Chondrocyte (in vitro differentiated cells): Measurements from ENCODE around the gene GNB2. TPM values are rescaled to one million over a fixed set of nuclear protein-coding genes. Genes with fewer than 3 reads are reported as not detected.

Experiments used
- DNase-seq: peaks from one replicate; pipeline ENCODE4 v3.0.0; 2021; ENCODE audit warnings: mixed read lengths, low spot score
- H3K27ac Mint-ChIP-seq: one replicate; pipeline ENCODE4 v1.8.0; 2021; ENCODE audit warnings: mild to moderate bottlenecking, moderate library complexity, mixed read lengths; ENCODE audit not compliant: unreplicated experiment
- H3K27me3 Mint-ChIP-seq: 2 replicates; pipeline ENCODE4 v1.8.0; 2021; ENCODE audit warnings: low read depth, mixed read lengths
- H3K36me3 Mint-ChIP-seq: 2 replicates; pipeline ENCODE4 v1.8.0; 2021; ENCODE audit warnings: low read depth, mixed read lengths
- H3K4me1 Mint-ChIP-seq: 2 replicates; pipeline ENCODE4 v1.8.0; 2021; ENCODE audit warnings: low read depth, mild to moderate bottlenecking, mixed read lengths
- H3K4me3 Mint-ChIP-seq: one replicate; pipeline ENCODE4 v1.8.0; 2021; ENCODE audit warnings: mild to moderate bottlenecking, moderate library complexity, mixed read lengths; ENCODE audit not compliant: unreplicated experiment
- H3K9me3 Mint-ChIP-seq: 2 replicates; pipeline ENCODE4 v1.8.0; 2021; ENCODE audit warnings: low read depth, mixed read lengths
- CTCF ChIP-seq: fragments of 200-600 bp; sonication (generic); IDR thresholded peaks from 2 replicates; pipeline ENCODE4 v1.5.0; 2021; ENCODE audit warnings: antibody characterized with exemption, mild to moderate bottlenecking, moderate library complexity
- total RNA-seq: library from RNA; stranded (reverse); gene quantifications from 3 replicates; pipeline ENCODE4 v1.2.1, GENCODE V29; 2021

Gene GNB2
- total RNA-seq, 1 donor from 2014 or later = 202 TPM

DNA sequence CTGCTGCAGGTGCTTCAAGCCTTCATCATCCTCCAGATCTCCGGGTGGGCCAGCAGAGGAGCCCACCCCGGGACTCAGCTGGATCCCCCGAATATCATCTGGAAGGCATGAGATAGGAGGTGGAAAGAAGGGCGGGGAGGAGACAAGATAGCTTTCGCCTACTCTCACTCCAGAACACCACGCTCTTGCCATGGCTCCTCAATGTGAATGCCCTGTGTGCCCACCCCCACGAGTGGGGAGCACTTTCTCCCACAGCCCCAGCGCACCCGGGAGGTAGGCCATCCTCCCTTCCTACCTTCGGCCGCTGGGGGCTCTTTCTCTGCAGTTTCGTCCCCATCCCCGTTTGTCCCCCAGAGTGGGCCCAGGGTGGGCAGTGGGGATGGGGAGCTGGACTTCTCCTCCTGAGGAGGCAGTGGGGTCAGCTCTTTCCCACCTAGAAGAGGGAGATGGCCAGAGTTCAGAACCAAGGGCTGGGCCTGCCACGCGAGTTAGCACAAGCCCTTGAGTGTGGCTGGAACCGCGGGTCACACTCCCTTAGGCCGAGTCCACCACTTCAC is 11.6 kb downstream of the GNB2 start:
- no peak for TF ChIP-seq CTCF
- no peak overlapping the region for H3K4me3 Mint-ChIP-seq
- no peak for DNase-seq
- no peaks in the 10 kb centered on the region for H3K9me3 Mint-ChIP-seq
- H3K4me1 Mint-ChIP-seq = no peaks in the 10 kb centered on the region
- peaks cover 8% of the 10 kb centered on the region for H3K36me3 Mint-ChIP-seq
- no peak overlapping the region for H3K27ac Mint-ChIP-seq
- H3K27me3 Mint-ChIP-seq = no peaks in the 10 kb centered on the region

DNA sequence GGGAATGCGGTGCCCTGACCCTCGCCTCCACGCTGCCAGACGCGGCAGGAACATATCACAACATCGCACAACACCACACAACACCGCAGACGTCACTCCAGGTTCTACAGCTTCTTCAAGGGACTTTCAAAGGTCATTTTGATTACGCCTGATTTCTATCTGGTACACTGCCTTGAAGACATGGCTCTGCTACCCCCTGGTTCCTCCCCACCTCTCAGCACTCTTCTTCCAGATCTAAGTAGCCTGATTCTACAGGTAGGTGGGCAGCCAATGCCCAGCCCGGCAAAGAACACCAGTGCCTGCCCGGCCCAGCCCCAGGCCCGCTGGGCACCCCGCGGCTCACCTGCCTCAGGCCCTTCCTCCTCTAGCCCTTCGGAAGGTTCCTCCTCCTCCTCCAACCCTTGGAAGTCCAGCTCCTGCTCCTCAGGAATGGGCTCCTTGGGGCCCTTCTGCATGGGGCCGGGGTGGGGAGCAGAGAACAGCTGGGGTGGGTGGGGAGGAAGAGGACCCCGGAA is 12.1 kb downstream of the GNB2 start:
- H3K4me3 Mint-ChIP-seq = no peak overlapping the region
- no peaks in the 10 kb centered on the region for H3K4me1 Mint-ChIP-seq
- no peak for TF ChIP-seq CTCF
- no peak overlapping the region for H3K27ac Mint-ChIP-seq
- H3K36me3 Mint-ChIP-seq = peaks cover 8% of the 10 kb centered on the region
- no peak for DNase-seq
- H3K9me3 Mint-ChIP-seq = no peaks in the 10 kb centered on the region
- no peaks in the 10 kb centered on the region for H3K27me3 Mint-ChIP-seq

GRCh38 chr7:100686201-100686821 is 12.8 kb downstream of the GNB2 start:
- Mint-ChIP-seq H3K36me3 (peaks cover 8% of the 10 kb centered on the region), H3K4me1 (no peaks in the 10 kb centered on the region)

DNA sequence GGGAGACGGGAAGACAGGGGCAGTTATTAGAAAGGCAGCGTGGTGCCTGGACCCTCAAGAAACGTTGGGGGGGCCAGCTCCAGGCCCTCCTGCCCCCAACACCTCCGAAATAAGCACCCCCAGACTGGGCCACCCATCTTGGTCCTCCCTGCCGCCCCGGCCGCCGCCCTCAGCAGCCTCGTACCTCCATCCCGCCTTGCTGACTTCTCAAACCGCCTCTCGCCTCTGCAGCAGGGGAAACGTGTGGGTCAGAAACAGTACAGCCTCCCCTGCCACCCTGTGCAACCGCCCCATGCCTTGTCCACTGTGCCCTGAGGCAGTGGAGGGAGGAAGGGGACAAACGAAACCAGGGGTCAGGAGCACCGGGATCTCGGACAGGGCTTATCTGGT is 13.3 kb downstream of the GNB2 start:
- Mint-ChIP-seq H3K9me3 (no peaks in the 10 kb centered on the region), H3K27me3 (no peaks in the 10 kb centered on the region), H3K4me1 (peaks cover 4% of the 10 kb centered on the region), H3K27ac (no peak overlapping the region), H3K4me3 (no peak overlapping the region), H3K36me3 (peaks cover 8% of the 10 kb centered on the region)
- no peak for DNase-seq
- TF ChIP-seq CTCF = no peak

More at GRCh38 chr7:100686201-100686821, 12.8 kb downstream of the GNB2 start:
- Mint-ChIP-seq H3K4me3 (no peak overlapping the region), H3K27me3 (no peaks in the 10 kb centered on the region), H3K27ac (no peak overlapping the region), H3K9me3 (no peaks in the 10 kb centered on the region)
- TF ChIP-seq CTCF = no peak
- no peak for DNase-seq

GRCh38 chr7:100687261-100687660 is 13.7 kb downstream of the GNB2 start:
- TF ChIP-seq CTCF = no peak
- DNase-seq = no peak
- H3K27me3 Mint-ChIP-seq = no peaks in the 10 kb centered on the region
- H3K4me3 Mint-ChIP-seq = no peak overlapping the region
- peaks cover 8% of the 10 kb centered on the region for H3K4me1 Mint-ChIP-seq
- peaks cover 8% of the 10 kb centered on the region for H3K36me3 Mint-ChIP-seq
- no peaks in the 10 kb centered on the region for H3K9me3 Mint-ChIP-seq
- H3K27ac Mint-ChIP-seq = no peak overlapping the region
